Left forelimb (tissue), 1 donor: Measurements from ENCODE around the gene LAMB4.

Experiments used
- DNase-seq: peaks from one replicate; pipeline ENCODE4 v3.0.0-alpha.2; 2018; ENCODE audit warnings: low spot score

The LAMB4 gene

DNA sequence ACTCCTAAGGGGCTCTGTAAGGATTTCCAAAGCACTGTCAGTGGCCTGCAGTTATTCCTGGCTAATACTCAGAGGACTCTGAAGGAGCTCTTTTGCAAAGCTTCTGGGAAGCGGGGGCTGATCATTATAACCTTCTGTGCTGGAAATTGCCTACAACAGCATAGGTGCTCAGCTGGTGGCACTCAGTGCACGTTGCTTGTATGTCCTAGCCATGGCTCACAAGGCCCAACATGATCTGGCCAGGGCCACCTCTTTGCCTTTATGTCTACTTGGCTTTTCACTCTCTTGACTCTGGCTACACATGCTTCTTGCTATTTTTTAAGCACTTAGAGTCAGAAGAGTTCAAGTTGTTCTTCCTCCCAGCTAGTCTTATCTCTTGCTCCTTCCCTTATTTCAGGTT, 17.5 kb downstream of the LAMB4 start:
- DNase-seq: no peak

DNA sequence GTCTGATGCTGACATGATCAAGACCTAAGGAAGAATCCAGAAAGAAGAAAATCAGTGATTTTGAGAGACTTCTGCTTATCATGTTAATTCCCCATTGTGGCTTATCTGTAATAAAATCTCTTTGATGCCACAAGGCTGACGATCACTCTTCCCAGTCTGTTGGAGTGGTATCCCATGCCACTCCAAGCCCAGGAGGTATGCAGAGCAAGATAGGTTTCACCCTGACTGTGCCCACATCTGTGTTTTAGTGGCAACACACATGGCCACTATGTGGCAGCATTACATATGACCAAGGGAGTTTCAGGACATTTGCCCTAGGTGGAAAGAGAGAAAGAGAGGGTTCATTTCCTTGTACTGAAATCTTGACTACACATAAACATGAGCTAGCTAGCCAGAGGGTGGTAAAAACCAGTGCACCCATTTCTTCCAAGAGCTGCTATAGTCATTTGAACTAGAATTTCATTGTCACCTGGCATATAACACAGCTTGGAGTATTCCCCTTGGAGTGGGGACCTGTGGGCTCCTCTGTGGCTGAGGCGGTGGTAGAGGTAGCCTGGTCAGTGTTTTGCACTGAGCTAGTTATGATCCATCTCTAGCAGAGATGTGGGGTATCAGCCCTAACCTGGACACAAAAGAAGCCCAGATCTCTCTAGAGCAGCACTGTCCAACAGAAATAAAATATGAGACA, 20.8 kb downstream of the LAMB4 start:
- no peak for DNase-seq

DNA sequence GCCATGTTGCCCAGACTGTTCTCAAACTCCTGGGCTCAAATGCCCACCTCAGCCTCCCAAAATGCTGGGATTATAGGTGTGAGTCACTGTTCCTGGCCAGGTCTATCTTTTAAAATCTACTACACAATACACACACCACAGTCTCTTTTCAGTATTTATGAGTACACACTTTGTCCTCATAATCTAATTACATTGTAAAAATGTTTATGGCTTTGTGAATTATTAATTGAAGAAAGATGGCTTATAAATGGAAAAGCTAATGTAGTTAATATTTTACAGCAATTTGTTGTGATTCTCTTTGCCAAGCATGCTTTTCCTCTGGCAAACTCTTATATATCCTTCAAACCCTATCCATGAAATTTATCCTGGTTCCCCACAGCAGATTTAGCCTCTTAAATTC, 22.0 kb downstream of the LAMB4 start:
- DNase-seq: no peak

DNA sequence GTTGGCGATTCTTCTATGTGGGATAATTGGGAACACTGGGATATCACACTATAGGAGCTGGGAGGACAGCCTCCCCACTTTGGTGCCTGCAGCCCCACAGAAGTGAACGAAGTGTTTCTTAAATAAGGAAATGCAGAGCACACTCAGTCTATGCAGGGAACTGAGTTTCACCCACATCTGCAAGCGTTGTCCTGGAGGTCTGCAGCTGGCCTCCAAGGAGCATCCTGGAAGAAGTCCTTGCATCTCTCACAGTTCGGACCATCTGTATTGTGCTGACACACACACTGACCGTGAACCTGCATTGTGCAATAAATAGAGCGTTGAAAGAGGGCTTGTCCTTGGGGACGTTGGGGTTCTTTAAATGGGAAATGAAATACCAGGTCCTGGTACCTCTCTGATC, 25.8 kb downstream of the LAMB4 start:
- DNase-seq: no peak

DNA sequence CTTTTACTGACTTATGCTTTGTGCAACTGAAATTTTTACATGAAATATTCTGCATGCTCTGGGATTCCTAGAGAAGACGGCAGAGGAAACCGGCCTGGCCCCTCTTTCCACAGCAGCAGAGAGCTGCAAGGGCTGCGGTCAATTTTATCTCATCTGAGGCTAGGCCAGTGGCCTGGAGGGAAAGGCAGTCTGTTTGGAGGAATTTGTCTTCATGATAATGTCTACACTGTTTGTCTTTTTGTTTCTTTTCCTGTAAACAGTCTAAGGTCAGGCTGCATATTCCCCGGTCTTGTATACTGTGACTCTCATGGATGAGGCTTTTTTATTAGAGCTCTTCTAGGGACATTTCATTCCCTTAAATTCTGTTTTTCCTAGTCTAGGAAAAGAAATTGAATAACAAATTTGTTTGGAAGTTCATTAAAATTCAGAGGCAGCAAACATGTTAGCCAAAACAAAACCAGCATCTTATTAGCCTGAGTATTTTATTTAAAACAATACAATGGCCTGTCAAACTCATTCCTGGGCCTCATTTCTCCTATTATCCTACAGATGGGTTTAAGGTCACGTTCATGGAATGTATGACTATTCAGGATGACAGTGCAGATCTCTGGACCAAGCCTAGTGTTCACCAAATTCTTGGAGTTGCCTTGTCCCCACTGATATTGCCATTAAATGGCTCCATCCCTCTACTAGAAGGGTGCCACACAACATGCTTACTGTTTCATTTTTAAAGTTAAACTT, 26.4 kb downstream of the LAMB4 start:
- no peak for DNase-seq

DNA sequence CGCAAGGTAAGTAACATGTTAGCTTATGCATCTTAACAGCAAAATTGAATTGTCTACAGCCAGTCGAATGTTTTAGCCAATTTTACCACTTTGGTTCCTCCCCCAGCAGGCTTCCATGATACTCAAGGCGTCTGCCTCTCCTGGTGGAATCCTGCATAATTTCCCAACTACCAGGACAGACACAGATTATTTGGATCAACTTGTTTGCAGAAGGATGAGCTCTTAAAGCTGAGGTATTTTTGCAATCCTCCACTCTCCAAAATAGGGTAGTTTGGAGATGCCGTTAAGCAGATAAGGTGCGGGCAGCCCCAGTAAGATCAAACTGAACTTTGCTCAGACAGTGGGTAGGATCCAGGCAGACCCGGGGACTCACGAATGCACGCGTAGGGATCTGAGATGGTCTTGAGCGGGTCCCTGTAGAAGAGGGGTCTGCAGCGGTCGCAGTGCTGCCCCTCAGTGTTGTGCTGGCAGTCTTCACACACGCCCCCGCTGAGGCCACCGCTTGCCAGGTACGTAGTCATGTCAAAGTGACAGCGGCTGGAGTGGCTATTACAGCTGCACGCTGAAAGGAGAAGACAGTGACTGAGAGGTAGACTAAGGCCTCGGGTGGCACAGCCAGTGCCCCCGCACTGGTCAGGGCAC, 27.4 kb downstream of the LAMB4 start:
- no peak for DNase-seq

DNA sequence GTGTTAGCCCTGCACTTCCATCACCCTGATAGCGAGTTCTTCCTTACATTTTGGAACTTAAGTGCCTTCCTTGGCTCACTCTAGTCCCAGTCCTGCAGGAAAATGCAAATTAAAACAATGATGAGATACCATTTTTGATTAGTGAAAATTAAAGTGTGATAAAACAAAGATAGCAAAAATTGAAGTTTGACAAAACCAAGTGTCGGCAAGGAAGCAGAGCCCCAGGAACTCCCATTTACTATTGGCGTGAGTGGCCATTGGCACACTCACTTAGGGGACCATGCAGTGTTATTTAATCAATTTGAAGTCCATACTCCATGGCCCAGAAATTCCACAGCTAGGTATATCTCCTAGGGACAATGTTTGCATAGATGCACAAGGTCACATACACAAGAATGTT, 28.4 kb downstream of the LAMB4 start:
- no peak for DNase-seq

DNA sequence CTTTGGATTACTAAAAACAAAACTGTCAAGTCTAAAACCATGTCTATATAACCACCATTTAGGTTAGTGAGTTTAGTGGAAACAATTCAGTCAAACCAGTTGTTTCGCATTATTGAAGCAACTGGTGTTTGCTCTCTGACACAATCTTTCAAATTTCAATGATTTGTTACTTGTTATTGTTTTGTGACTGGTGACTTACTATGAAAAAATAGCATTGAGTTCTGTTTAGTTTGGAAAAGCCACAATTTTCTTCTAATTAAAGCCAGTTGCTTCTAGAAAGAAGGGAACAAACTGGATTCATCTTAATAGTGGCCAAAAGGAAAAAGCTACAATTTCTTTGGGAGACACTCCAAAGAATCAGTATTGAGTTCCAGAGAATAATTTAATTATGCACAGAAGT, 30.4 kb downstream of the LAMB4 start:
- DNase-seq: no peak

DNA sequence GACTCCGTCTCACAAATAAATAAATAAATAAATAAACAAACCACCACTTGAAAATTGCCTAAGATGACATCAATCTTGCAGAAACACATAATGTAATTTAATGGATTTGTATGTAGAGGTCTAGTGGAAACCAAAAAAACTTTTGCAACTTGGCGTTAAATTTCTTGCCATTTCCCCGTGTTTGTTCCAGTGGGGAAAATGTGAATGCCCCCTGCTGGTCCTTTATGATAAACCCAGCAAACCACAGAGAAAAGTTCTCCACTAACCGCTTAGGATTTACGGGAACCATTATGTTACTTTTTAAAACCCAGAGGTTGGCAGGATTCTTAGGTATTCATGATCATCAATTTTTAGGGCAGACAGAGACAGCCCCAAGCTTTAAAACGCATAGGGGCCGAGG, 32.5 kb downstream of the LAMB4 start:
- no peak for DNase-seq

DNA sequence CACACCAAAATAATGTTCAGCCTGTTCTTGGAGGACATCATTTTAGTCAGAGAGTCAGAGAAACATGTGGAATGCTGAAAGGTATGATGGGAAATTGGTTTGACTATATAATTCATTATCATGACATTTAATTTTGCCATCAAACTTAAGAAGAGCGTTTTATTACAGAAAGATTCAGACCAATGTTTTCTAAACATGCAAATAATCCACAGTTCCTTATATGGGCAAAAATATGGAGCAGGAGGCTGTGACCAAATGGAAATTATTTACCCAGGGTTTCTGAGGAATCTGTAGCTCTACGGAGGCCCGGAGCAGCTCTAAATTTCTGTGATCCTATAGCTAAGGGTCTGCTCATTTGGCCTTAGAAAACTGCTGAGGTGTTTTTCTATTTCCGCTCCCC, 33.2 kb downstream of the LAMB4 start:
- DNase-seq: no peak

DNA sequence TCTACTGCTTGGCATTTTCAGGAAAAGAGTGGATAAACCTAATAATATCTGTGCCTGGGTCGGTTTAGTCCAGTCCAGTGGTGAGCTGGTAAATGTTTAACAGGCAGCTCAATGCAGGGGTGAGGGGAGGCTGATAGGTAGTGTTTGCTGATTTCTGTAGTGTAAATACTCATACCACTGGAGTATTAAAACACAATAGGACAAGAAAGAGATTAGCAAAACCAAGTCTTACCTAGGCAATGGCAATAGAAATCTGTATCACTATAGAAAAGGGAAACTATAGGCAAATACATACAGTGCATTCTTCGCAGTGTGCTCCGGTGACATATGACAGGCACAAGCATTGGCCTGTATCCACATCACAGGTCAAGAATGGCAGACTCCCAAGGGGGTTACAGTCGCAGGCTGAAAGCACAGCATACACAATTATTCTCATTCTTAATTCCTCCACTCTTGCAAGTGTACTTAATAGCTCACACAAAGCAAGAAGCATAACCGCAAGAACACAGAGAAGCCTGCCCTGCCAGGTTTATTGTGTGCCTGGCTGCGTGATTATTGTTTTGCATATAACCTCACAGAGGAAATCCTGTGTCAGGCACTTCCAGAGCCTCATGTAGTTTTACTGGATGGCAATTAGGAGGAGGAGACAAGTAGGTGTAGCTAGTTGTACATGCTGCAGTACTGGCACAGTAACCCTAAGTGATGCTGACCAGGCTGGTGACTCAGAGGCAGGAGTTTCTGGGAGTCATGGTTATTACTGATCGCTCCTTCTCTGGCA, 35.0 kb downstream of the LAMB4 start:
- DNase-seq: no peak

DNA sequence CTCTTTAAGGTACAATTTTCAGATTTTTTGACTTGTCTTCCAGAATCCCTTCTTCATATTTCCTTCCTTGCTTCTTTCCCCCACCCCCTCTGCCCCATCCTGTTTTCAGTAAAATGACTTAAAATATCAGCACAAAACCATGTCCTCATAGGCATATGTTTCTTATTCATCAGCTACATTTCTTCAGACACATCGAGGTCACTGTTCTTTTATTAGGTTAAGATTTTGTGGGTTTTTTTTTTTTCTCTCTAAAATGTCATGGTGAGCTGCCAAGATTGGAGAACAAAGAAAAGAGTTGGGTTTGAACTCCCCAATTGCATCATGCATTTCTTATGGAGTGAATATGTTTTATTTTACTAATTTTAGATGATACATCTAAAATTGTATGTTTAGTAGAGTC, 35.8 kb downstream of the LAMB4 start:
- DNase-seq: no peak

DNA sequence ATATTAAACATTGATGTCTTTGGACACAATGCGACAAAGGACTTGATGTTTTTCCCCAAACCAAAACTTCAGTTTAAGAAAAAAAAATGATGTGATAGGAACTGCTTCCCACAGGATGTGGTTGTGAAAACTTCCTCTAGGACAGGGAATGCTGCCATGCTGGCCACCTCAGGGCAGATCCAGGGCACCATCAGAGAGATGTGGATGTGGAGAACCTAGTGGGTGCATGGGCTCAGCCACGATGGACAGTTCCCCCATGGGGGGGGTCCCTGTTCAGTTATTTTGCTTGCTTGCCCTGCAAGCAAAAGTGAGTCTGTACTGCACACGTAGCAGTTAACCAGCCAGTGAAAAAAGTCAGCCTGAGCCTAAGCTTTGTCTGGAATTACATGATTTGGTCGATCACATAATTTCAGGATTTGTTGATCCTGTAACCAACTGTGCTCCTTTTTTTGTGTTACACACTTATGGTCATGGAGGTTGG, 36.3 kb downstream of the LAMB4 start:
- no peak for DNase-seq

DNA sequence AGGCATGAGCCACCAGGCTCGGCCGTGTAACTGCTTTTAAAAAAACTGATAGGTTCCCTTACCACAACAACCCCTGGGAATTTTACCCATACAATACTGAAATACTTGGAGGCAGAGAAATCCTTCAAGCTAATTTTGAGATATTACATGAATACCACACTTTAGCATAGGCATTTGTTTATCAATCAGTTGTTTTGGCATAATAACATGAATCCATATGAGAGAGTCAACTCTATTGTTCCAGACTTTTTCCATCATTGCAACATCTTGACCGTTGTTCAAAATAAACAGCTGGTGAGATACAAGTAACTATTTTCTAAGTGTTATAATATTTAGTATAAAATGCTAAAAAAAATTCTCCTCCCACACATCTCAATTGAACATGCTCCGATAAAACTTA, 36.8 kb downstream of the LAMB4 start:
- DNase-seq: no peak

DNA sequence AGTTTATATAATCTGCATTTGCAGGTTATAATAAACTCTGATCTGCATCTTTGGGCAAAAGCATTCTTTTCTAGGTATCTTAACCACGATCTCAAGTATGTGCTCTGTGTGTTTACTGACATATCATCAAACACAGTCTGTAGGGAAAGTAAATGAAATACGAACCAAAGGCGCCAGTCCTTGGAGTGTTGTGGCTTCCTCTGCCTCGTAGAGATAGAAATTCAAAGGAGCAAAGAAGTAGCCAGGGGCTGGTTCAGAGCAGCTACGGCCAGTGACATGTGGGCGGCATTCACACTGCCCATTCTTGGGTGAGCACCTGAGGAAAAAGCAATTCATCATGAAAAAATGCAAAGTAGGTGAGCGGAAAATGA, 38.7 kb downstream of the LAMB4 start:
- DNase-seq: no peak

DNA sequence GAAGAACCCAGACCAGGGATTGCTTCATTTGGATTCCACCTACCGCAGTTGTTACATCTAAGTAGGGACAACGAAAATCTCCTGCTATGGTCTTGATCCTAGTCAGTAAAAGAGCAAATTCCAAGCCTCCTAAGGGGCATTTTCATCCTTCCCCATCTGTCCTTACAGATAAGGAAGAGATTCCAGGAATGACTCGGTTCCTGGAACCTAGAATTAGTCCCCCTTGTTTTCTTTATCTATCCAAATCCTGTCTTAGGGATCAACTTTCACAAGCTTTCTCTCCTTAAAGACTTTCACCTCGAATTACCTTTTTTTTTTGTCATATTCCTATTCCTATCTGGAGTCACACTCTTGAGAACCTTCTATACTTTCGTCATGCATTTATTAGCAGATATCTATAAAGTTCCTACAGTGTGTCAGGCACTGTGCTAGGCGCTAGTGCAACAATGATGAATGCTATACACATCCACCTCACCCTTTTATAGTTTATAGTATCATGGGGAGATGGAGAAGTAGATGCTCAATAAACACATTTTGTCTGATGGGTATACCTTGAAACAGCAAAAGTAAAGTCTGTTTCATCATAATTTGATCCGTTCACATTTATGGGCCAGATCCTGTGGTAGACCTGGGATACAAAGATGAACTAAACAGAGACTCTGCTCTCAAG, 39.2 kb downstream of the LAMB4 start:
- no peak for DNase-seq

DNA sequence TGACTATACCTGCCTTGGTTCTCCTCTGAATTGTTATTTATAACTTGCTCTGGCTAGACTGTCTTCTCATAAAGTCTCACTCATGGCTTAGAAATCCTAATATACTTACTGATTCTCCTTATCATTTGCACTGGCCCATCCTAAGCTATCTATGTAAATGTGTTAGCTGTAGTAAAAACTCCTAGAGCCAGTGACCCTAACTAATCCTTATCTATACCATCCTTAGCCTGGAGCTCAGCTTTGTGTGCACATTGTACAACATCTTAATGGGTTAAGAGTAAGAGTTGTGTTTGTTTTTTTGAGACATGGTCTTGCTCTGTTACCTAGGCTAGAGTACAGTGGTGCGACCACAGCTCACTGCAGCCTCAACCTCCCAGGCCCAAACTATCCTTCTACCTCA, 40.8 kb downstream of the LAMB4 start:
- no peak for DNase-seq

DNA sequence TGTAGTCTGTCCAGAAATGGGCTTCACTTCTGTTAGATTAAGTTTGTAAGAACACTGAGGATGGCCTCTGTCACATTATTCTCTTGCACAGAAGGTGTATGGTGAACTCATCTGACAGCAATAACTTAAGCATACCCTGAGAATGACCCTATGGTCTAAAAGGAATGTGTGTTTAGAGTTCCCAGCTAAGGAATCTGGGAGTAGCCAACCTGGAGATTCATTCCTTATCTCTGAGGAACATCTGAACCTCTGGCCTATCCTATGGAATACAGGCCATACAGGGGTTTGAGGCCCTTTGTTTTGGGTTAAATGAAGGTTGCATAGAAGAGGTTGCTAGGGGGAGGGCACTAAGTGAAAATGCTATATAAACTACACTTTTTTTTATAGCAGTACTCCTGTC, 41.4 kb downstream of the LAMB4 start:
- DNase-seq: no peak

DNA sequence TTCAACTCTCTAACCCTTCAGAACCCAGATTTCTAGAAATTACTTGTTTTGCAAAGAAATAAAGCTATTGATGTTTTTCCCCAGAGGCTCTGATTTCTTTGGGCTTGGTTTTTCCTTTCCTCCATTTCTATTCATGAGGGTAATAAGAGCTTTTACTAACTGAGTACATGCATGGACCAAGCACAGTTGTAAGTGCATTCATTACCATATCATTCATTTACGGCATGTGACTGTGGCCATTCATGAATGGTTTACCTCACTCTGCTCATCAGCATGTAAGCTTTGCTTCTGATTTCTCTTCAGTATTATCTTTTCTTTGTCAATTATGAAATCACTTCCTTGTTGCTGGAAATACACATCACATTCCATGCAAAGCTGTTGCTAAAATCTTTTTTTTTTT, 42.4 kb downstream of the LAMB4 start:
- DNase-seq: no peak

DNA sequence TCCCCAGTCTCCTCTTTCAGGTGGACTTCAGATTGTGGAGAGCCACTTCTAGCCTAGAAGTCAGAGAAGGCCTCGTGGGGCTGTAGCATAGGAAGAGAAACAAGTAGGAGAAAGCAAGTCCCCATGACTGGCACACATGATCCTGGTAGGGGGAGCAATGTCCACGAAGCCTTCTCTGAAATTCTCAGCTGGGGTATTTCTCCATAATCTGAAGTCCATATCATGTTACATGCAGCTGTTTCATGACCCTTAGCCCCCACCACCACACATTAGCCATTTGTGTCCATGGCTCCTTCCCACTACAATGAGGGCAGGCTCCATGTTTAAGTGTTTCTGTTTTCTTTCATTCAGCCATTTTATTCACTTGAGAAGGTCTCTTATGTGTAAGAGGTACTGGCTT, 43.2 kb downstream of the LAMB4 start:
- DNase-seq: no peak

DNA sequence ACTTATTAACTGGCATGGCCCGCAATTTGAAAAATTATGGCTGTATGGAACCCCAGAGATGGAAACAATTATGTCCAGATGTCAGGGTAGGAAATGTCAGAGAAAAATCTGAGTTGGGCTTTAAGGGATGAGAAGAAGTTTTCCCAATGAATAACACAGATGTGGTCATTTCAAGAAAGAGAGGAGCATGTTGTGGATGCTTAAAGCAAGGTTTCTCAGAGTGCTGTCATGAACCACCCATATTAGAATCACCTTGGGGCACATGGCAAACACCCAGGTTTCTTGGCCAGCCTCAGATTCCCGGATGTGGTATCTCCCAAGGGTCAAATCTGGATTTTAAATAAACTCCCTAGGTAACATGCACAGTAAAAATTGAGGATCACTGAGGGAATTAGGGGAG, 43.6 kb downstream of the LAMB4 start:
- DNase-seq: no peak

DNA sequence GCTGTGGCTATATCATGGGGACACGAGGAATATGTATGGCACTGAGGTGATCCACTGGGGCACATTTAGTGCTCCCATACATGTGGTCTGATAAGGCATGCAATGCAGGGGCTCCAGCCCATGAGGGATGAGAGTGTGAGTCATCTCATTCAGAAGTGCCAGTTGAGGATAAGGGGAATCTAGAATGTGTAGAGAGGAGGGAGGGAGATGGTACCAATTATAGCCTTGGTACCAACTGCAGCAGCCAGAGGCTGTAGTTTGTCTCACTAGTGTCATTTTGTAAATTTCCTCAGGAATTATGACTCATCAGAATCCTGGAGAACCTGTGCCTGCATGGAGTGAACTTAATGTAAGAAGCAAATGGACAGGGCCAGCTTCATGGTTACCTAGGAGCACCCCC, 46.2 kb downstream of the LAMB4 start:
- DNase-seq: no peak
